Activated CD8-positive, alpha-beta memory T cell treated with anti-CD3 and anti-CD28 coated beads for 1 hour (primary cell): ENCODE data around the gene STIM2.
"Not testable (repeated sequence)": the region's sequence is repeated elsewhere in the genome, so short reads cannot be mapped to it uniquely, and the experiment has no call there.

ENCODE experiments used
- DNase-seq, 2 donors: peaks; one replicate each; pipeline ENCODE4 v3.0.0-alpha.2; 2020; ENCODE audit warnings: low read depth in 1 of 2; ENCODE audit errors: extremely low read depth in 1 of 2

The STIM2 gene

DNA sequence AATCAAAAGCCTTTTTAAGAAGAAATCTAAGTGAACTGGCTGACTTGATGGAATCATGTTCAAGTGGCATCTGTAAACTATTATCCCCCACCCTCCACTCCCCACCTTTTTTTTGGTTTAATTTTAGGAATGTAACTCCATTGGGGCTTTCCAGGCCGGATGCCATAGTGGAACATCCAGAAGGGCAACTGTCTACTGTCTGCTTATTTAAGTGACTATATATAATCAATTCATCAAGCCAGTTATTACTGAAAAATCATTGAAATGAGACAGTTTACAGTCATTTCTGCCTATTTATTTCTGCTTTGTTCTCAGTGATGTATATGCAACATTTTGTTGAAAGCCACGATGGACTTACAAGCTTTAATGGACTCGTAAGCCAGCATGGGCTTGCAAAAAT is 162.3 kb downstream of the STIM2 start:
- no peak for DNase-seq

DNA sequence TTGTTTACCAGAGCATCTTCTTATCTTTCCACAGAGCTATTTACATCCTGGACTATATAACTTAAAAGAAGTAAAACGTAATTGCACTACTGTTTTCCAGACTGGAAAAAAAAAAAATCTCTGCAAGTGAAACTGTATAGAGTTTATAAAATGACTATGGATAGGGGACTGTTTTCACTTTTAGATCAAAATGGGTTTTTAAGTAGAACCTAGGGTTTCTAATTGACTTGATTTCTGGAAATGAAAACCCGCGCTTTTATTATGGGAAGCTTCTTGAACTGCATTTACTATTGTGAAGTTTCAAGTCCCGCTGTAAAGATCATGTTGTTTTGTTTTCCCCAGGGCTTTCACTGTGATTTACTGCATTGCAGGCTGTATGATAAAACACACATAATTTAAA is 162.7 kb downstream of the STIM2 start:
- DNase-seq: no peak

DNA sequence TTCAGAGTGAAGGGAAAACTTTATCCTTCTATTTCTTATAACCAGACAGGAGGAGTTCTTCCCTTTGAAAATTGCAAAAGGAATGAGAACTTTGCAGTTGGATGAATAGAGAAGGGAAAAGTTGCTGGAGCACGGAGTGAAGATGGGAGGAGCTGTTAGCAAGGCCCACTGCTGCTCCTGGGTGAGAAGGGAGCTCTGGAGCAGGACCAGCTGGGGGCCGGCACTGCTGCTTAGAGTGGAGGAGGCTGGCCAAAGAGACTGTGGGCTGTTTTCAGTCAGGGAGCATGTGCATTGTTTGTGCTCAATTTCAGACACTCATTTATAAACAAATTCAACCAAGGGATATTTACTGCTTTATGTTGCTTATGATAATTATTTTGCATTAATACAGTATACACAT is 164.2 kb downstream of the STIM2 start:
- no peak for DNase-seq

DNA sequence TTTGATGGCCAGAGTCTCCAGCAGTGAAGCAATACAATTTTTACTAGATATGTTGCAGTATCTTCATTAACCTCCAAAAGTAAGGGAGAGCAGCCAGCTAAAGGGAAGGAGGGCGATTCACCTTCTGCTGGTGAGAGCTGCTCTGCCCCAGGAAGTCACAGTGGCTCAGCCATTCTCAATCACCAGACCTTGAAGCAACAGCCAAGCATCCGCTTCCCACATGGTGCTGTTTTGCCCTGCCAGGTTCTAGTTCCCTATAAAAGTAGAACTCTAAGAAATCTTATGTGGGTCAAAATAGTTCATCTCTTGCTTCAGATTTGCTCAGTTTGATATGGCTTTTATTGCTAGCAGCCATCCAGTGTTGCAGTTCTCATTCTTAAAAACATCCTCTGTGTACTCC is 166.8 kb downstream of the STIM2 start:
- DNase-seq: no peak

DNA sequence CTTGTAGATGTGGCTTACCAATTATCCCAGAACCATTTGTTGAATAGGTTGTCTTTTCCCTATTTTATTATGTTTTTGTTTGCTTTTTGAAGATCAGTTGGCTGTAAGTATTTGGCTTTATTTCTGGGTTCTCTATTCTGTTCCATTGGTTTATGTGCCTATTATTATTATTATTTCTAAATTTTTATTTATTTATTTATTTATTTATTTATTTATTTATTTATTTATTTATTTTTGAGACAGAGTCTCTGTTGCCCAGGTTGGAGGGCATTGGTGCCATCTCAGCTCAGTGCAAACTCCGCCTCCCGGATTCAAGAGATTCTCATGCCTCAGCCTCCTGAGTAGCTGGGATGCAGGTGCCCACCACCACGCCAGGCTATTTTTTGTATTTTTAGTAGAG is 174.5 kb downstream of the STIM2 start:
- not testable (repeated sequence) for DNase-seq

DNA sequence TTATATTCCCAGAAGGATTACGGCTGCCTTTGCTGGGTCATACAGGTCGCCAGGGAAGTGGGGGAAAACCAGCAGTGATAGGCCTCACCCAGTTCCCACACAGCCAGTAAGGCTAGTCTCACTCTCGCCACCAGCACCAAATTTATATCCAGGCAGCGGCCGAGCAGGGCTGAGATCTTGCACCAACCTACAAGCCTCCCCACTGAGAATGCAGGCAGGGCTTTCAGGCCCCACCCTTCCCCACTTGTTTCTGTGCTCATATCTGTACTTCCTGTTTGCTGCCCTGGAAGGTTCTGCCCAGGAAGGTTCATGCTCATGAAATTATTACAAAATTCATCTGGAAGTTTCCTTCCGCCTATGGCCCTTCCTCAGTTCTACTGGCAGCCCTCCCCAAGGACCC is 179.7 kb downstream of the STIM2 start:
- no peak for DNase-seq

DNA sequence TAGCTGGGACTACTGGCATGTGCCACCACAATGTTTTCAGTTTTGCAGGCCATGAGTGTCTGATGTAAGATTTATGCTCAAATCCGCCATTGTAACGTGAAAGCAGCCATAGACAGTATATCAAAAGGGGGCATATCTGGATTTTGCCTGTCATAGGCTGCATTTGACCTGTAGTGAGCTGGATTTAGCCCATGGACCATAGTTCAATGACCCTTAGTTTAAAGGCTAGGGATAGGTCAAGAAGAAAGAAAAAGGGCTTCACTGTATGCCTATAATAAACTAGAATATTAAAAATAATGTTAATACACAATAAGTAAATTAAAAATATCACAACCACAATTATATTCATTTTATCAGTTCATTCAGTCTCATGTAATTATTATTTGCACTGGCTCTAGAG is 181.8 kb downstream of the STIM2 start:
- no peak for DNase-seq

DNA sequence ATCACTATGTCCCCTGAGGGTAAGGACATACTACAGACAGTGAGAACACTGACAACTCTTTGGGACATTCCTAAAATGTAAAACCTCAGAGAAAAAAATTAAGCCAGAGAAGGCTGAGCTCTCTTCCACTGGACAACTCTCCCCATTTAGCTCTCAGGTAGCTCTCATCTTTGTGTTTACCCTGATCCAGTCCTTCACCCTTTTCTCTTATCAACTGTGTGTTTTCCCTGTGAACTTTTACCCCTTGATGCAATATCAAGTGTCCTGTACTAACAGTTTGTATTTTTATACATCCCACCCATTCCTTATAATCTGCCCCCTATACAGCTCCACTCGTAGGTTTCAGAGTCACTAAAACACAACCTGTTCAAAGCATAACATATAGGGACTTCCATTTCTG is 182.6 kb downstream of the STIM2 start:
- DNase-seq: no peak

DNA sequence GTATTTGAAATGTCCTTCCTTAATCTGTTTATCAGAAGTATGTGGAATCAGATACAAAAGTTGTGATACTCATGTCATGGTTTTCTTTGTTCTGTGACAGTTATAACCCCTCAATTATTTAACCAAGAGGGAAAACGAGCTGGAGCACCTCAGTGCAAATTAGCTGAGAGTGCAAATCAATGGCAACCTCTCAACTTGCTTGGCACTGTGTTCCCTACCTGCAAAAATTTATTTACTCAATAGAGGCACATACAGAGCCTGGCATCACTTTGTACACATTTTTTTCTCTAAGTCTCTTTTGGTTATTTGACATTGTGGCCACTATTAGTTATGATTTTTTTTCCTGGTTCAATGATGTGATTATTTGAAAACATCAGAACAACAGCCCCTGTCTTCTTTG is 186.2 kb downstream of the STIM2 start:
- DNase-seq: no peak

DNA sequence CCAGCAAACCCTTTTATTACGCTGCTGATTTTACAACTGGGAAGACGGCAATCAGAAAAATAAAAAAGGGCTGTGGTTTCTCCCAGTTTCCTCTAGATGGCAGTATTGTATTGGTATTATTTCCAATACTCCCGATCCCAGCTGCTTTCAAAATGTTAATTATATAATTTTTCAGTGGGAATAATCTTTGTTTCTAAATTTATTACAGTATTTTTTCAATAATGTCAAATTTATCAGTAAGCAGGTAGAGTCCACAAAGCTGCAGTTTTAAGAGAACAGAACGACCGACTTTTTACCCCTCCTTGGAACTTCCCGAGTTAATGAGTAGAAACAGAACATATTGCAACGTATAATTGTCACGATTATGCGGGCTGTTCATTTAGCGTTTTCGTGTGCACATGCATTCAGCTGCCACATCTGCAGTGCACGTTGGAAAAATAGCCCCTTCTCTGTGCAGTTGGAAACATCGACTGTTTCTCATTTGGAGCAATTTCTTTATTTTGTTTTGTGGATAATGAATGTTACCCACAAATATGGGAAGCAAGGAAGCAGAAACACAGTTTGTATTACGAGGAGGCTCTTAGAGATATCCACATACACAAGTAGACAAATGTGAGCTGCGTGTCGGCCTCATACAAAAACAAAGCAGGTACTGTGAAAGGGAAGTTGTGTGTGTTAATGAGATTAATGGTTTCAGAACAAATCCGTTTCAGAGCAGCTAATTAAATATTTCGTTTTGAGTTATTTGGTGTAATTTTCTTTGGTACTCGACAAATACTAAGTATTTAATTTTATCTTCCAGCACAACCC is 188.0 kb downstream of the STIM2 start:
- no peak for DNase-seq

DNA sequence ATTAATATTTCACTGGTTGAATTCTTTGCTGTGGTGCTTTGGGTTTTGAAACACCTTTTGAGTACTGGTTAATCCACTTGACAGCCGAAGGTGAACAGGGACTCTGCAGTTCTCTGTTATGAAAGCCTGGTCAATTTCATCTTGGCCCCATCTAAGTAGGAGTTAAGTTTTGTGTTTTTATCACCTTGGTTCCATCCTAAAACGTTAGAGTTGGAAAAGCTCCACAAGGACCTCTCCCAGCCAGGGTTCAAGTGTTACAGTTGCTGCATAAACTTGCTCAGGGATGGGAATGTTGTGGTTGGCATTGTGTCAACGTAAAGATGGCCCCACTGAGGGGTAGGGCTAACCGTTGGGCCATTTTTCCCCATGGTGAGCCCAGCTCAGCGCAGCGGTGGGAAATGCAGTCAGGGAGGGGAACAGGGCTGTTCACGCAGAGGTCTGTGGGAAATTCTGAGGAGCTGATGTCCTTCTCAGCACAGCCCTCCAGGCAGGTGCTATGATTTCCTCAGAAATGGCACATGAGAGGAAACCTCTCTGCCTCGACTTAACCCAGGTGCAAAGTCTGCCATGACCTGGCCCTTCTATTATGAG is 188.7 kb downstream of the STIM2 start:
- DNase-seq: no peak

DNA sequence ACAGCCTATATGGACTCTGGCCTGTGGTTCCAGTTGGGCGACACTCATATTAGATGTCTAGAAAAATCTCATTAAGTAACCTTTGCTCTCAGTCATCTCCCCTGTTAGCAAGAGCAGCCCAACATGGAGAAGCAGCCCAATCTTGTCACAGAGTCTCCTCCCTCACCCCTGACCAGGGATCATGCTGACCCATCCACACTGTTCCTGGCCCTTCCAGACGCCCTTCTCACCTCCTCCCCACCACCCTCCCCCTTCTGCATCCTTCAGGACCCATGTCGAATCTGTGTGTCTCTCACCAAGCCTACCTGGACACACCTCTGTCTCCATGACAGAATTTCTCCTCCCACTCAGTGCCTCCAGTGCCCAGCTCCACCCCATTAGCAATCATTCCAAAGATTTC is 190.1 kb downstream of the STIM2 start:
- DNase-seq: no peak

DNA sequence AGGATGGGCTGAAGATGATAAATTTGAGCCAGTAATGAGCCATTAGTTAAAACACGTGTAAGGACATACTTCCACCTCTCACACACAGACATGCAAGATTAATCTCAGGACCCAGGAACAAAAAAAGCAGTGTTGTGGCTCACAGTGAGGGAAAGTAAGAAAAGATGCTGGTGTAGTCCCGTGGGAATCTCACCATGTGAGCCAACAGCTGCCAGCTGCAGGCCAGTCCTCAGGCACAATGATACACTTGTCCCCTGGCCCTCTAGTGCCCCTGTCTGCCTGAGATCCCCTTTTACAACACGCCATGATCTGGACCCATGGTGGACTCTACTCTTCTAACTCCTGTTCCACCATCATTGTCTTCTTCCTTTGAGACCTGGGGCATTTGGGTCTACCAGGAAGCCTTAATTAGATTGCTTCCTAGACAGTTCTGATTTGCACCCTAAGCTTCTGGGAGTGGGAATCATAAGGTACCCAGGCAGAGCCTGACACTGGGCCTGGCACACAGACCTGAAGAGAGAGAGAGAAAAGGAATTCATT is 194.7 kb downstream of the STIM2 start:
- DNase-seq: no peak

DNA sequence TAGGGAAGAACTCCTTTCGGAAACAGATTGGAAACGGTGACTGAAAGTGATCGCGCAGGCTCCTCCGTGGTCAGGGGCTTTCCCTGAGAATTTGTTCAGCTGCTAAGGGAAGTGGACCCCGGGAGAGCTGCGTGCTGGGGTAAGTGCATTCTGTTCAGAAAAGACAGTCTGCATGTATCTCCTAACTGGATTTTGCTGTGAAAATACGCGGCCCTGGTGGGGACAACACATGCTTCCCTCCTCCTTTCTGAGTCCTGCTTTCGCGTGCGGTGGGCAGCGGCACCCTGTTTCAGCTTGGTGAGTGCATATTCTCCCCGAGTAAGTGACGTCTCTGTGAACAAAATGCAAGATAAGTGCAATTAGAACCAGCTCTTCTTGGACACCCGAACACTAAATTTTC is 195.6 kb downstream of the STIM2 start:
- DNase-seq: no peak

DNA sequence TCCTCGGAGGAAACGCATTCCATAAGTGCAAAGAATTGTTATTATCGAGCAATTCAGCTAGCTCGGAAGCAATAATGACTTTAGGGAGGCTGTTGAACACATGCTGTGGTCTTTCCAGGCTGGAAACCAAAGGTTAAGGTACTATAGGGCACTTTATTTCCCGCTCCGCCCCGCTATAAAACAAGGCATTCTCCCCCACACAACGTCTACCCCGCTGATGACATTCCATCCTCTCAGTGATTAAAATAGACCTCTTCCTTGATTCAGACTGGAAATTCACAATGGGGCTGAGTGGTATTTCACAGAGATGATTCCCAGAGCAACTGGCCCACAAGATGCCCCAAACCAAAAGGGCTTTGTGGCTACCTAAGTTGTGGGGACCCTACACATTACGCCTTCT is 196.4 kb downstream of the STIM2 start:
- no peak for DNase-seq

DNA sequence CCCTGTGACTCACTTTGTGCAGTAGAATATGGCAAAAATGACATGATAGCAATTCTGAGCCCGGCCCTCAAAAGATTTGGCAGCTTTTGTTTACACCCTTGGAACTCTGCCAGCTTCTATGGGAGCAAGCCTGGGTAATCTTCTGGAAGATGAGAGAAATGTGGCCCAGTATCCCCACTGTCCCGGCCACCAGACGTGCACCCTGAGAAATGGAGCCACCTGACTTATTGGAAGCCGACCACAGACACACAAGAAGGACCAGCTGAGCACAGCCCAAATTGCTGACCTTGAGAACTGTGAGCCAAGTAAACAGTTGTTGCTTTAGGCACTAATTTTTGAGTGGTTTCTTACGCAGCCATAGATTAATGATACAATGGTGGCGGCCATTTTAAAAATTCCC is 197.0 kb downstream of the STIM2 start:
- no peak for DNase-seq

DNA sequence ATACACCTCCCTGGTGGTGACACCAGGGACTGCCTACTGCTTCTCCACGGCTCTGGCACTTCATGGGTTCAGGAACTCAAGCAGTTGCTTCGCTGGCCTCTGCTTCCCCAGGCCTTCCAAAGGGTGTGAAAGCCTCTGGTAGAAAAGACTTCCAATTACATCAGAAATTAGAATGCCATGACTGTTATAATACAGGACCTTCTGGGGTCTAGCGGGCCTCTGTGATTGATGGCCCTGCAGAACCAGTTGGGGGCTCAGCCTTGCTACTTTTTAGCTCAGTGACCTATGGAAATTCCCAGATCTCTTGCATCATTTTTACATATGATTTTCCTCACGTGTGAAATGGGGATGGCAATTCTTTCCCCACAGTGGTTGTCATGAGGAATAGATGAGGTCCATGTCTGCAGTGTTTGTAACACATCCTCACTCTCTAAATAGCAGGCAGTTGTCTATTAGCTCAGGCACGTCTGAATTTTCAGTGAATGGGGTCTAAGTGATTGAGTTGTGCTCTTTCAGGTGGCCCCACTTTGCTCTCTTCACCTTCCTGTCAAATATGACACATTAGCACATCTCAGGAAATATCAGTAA is 198.3 kb downstream of the STIM2 start:
- DNase-seq: no peak

DNA sequence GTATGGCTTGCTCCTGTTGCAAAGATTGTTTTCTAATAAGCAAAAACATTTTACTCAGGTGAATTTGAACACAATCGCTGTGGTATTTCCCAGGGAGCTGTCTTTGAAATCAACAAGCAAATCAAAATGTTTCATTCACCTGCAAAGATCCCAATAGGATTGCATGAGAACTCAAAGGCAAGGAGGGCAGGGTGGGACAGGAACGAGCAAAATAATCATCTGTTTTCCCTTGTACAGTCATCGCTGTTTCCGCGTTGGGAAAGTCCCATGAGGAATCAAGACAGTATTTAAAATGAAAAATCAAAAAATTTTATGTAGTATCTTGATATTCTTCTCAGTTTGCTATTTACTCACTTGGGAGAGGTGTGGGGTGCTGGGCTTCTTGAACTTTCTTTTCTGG is 198.8 kb downstream of the STIM2 start:
- no peak for DNase-seq

DNA sequence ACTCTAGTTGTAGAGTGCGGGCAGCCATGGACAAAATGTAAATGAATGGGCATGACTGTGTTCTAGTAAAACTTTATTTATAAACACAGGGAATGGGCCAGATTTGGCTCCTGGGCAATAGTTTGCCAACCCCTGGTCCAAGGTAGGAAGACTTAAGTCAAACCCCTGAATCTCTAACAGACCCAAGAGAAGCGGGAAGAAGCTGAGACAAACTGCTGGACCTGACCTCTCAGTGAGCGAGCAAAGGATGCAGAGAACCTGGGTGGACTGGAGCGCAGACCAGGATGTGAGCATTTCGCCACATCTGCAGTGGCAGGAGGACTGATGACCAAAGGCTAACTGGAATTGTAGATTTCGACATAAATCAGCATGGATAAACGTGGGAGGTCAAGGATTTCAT is 201.6 kb downstream of the STIM2 start:
- DNase-seq: no peak

DNA sequence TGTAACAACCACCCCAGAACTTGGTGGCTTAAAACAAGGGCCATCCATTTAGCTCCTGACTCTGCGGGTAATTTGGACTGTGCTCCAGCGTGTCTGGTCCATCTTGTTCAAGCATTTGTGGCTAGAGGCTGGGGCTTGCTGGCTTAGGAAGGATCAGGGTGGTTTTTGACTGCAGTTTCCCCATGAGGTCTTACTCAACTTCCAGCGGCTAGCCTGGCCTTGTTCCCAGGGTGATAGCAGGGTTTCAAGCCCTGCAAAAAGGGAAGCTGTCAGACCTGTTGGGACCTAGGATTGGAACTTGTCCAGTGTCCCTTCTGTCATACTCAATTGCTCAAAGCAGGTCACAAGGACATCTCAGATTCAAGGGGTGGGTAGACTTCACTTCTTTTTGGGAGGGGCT is 205.9 kb downstream of the STIM2 start:
- DNase-seq: no peak

DNA sequence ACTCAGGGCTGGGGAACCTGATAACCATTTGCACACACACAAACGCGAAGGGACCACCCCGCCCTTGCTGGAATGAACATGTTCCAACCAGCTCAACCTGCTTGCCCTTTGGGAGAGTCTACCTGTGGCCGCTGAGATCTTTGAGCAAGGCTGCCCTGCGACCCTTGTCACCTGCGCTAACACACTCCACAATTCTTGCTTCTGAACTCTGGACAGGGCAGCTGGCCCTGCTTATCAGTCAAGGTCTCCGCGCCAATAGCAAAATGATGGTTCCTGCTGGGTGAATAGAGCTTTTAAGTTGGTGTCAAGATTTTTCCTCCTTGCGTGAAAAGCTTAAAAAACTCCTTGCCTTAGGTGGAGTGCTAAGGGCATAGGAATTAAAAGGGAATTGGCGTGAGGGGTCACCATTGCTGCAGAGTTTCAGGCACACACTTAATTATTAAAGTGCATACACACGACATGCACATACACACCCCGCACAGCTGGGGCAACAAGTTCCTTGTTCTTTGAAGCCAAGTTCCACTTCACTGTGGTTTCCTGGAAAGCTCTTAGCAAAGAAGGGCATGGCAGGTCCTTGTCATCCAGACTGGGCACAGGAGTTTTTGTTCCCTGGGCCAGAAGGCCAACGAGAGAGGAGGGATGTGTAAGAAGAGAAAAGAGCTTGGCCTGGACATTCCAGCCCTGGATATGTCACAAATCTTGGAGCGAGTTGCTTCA is 207.7 kb downstream of the STIM2 start:
- no peak for DNase-seq
